IgD-negative memory B cell (primary cell): Measurements from ENCODE around the gene GPR119. TPM values are rescaled to one million over a fixed set of nuclear protein-coding genes. Genes with fewer than 3 reads are reported as not detected.
"Not testable (repeated sequence)": the region's sequence is repeated elsewhere in the genome, so short reads cannot be mapped to it uniquely, and the experiment has no call there.

Experiments used
- H3K27ac Mint-ChIP-seq, 3 donors: one replicate each; pipeline ENCODE4 v1.8.0; 2020 to 2022; ENCODE audit warnings: mild to moderate bottlenecking in 3 of 3, mixed read lengths in 3 of 3, moderate library complexity in 1 of 3
- H3K27me3 Mint-ChIP-seq: one replicate; pipeline ENCODE4 v1.8.0; 2021; ENCODE audit warnings: mixed read lengths
- H3K36me3 Mint-ChIP-seq: one replicate; pipeline ENCODE4 v1.8.0; 2020; ENCODE audit warnings: mild to moderate bottlenecking, mixed read lengths
- H3K4me1 Mint-ChIP-seq, 3 donors: one replicate each; pipeline ENCODE4 v1.8.0; 2020 to 2022; ENCODE audit warnings: mixed read lengths in 3 of 3, mild to moderate bottlenecking in 1 of 3
- H3K4me3 Mint-ChIP-seq, 4 donors: one replicate each; pipeline ENCODE4 v1.8.0; 2020 to 2022; ENCODE audit warnings: mild to moderate bottlenecking in 4 of 4, mixed read lengths in 4 of 4, moderate library complexity in 3 of 4
- H3K9me3 Mint-ChIP-seq, 3 donors: one replicate each; pipeline ENCODE4 v1.8.0; 2020 to 2021; ENCODE audit warnings: mixed read lengths in 3 of 3, mild to moderate bottlenecking in 1 of 3
- polyA plus RNA-seq: library from polyadenylated mRNA; unstranded; fragments of 300-500 nt; fragmentation: Illumina TruSeq; gene quantifications from one replicate; pipeline ENCODE4 v1.2.3, GENCODE V29; 2021

Gene GPR119
- polyA plus RNA-seq, 1 donor from 2014 or later: not detected

DNA sequence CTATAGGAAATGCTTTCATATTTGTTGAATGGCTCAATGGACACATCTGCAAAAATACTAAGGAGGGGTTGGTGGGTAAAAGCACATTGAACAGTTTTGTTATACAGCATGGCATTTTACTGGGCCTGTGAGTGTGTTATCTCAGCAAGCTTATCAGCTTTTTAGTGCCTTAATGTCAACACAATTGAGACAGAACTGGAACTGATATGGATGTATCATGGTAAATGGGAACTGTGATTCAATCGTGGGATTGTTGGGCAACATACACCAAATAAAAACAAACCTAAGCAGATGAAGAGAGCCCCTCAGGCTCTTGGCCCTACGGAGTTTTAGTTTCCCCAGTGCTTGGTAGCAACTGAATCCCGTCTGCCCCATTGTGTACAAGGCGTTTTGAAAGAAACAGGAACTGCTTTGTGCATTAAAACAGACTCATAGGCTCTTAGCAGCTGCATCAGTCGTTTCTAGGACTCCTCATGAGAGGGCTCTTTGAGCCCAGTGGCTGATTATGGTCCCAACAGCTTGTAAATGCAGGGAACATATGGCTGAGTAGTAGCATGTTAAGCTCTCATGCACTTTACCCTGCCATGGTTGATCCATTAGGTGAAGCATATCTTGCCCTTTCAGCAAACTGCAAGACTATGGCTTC lies 7.3 kb downstream of the GPR119 start:
- Mint-ChIP-seq H3K9me3 (no peaks in the 10 kb centered on the region), H3K36me3 (no peaks in the 10 kb centered on the region), H3K4me1 (no peaks in the 10 kb centered on the region), H3K4me3 (no peak overlapping the region), H3K27me3 (no peaks in the 10 kb centered on the region), H3K27ac (no peak overlapping the region)

DNA sequence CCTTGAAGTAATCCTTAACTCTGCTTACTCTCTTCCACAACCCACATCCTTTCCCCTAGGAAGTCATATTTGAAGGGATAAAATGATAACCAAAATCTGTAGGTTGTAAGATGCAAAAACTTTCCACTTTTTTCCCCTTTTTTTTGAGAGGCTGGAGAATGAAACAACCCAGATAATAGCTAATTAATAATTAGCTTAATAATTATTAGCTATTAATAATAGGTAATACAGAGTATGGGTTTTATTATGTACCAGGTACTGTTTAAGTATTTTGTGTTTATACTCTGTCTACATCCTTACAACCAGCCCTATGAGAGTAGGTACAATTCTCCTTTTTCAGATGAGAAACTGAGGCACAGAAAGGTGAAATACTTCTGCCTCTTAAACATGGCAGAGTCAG lies 9.4 kb downstream of the GPR119 start:
- Mint-ChIP-seq H3K27me3 (no peaks in the 10 kb centered on the region), H3K4me1 (no peaks in the 10 kb centered on the region), H3K27ac (no peak overlapping the region), H3K36me3 (no peaks in the 10 kb centered on the region), H3K4me3 (no peak overlapping the region), H3K9me3 (no peaks in the 10 kb centered on the region)

DNA sequence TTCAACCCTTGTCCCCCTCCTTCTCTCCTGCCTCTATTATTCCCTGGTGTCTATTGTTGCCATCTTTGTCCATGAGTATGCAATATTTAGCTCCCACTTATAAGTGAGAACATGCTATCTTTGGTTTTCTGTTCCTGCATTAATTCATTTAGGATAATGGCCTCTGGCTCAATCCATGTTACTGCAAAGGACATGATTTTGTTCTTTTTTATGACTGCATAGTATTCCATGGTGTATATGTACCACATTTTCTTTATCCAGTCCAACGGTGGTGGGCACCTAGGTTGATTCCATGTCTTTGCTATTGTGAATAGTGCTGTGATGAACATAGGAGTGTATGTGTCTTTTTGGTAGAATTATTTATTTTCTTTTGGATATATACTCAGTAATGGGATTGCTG lies 33.4 kb downstream of the GPR119 start:
- H3K27ac Mint-ChIP-seq, H3K27me3 Mint-ChIP-seq, H3K4me3 Mint-ChIP-seq, H3K9me3 Mint-ChIP-seq, H3K4me1 Mint-ChIP-seq, H3K36me3 Mint-ChIP-seq: not testable (repeated sequence)

DNA sequence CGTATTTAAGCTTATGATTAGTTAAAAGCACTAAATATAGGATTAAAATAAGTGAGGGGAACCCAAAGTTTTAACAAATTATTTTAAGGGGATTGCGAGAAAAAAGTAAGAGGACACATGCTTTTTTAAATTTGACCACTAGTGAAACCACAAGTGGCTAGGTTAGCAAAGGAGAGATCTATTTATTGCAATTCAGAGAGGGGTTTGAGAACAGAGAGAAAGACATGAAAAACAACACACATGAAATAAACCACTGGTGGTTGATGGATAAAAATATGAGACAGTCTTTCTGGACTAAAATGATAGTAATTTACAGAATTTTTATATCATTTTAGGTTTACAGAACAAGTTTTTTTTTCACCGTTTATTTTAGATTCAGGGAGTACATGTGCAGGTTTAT lies 33.9 kb downstream of the GPR119 start:
- Mint-ChIP-seq H3K4me1 (no peaks in the 10 kb centered on the region), H3K27me3 (no peaks in the 10 kb centered on the region), H3K36me3 (peaks cover 1% of the 10 kb centered on the region), H3K27ac (no peak overlapping the region), H3K9me3 (peaks cover 0 to 4% (median 0%) of the 10 kb centered on the region in 3 donors), H3K4me3 (no peak overlapping the region)

- no peaks in the 10 kb centered on the region for H3K27me3 Mint-ChIP-seq
- H3K36me3 Mint-ChIP-seq: no peaks in the 10 kb centered on the region
- H3K4me3 Mint-ChIP-seq: no peak overlapping the region
- H3K27ac Mint-ChIP-seq: no peak overlapping the region
- no peaks in the 10 kb centered on the region for H3K9me3 Mint-ChIP-seq
- H3K4me1 Mint-ChIP-seq: no peaks in the 10 kb centered on the region
Measured at GRCh38 chrX:130347321-130347720, 38.2 kb downstream of the GPR119 start.

DNA sequence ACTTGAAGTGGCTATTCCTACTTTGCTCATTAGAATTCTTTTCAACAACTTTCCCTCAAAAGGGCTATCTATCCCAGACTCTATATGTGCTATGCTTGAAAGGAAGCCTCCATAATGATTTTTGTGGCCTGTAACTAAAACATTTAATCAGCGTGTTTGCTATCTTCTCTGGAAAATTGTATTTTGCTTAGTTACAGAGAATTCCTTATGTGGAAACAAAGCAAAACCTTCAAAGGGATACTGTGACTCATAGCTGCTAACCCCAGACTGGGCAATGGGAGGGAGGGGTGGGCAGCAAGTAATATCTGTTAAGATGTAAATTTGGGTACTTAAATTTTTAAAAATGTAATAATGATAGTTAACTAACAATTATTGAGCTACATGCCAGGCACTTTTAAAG lies 42.1 kb downstream of the GPR119 start:
- Mint-ChIP-seq H3K27ac (no peak overlapping the region), H3K9me3 (no peaks in the 10 kb centered on the region), H3K36me3 (no peaks in the 10 kb centered on the region), H3K27me3 (no peaks in the 10 kb centered on the region), H3K4me3 (no peak overlapping the region), H3K4me1 (peaks cover 0 to 10% (median 6%) of the 10 kb centered on the region in 3 donors)

GRCh38 chrX:130340271-130340670 lies 45.2 kb downstream of the GPR119 start:
- H3K4me3 Mint-ChIP-seq: peak overlapping the region; percentile 91 to 98 (median 94)

GRCh38 chrX:130339408-130340222 lies 45.9 kb downstream of the GPR119 start, which contains the start of gene SLC25A14:
SLC25A14 (plus strand) TSS chrX:130339919; CDS start chrX:130340279, 360 bp downstream.
- Mint-ChIP-seq H3K36me3 (no peaks in the 10 kb centered on the region), H3K27me3 (peaks cover 2% of the 10 kb centered on the region), H3K4me3 (peak within 1 kb of the TSS; percentile 91 to 98 (median 94)), H3K4me1 (peaks cover 0 to 10% (median 6%) of the 10 kb centered on the region in 3 donors), H3K9me3 (no peaks in the 10 kb centered on the region), H3K27ac (peak within 1 kb of the TSS; percentile 81 to 97 (median 88))

More at GRCh38 chrX:130340271-130340670, 45.2 kb downstream of the GPR119 start:
- H3K36me3 Mint-ChIP-seq: no peaks in the 10 kb centered on the region
- H3K9me3 Mint-ChIP-seq: no peaks in the 10 kb centered on the region
- H3K27ac Mint-ChIP-seq: peak overlapping the region; percentile 81 to 97 (median 83)
- H3K4me1 Mint-ChIP-seq: peaks cover 0 to 10% (median 6%) of the 10 kb centered on the region in 3 donors
- H3K27me3 Mint-ChIP-seq: peaks cover 1% of the 10 kb centered on the region

GRCh38 chrX:130338869-130339268 lies 46.6 kb downstream of the GPR119 start:
- not testable (repeated sequence) for H3K27me3 Mint-ChIP-seq, H3K9me3 Mint-ChIP-seq, H3K36me3 Mint-ChIP-seq, H3K27ac Mint-ChIP-seq
- peak overlapping the region; percentile 91 to 98 (median 94) for H3K4me3 Mint-ChIP-seq
- H3K4me1 Mint-ChIP-seq: peaks cover 0 to 10% (median 6%) of the 10 kb centered on the region in 3 donors

DNA sequence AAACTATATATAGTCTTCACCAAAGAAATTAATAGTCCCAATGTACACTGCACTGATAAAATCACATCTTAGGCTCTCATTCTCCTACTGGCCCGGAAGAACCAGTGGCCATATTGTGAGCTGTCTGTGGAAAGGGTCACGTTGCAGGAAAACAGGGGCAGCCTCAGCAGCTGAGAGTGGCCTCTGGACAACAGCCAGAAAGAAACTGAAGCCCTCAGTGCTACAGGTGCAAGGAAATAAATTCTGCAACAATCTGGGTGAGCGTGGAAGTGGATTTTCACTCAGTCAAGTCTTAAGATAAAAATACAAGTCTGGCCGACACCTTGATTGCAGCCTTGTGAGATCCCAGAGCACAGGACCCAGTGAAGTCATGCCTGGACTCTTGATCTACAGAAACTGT lies 48.9 kb downstream of the GPR119 start:
- Mint-ChIP-seq H3K9me3 (no peaks in the 10 kb centered on the region), H3K4me1 (peaks cover 0 to 10% (median 6%) of the 10 kb centered on the region in 3 donors), H3K4me3 (no peak overlapping the region), H3K27me3 (peaks cover 2% of the 10 kb centered on the region), H3K36me3 (no peaks in the 10 kb centered on the region), H3K27ac (no peak overlapping the region)

Other genes starting within 250 kb of the GPR119 start
- gene AIFM1, start 219.8 kb downstream of the GPR119 start, polyA plus RNA-seq: 26.2 TPM
- gene RAB33A, start 213.7 kb downstream of the GPR119 start, polyA plus RNA-seq: 11.3 TPM
- 1.9 TPM for gene ZNF280C, start 116.8 kb downstream of the GPR119 start, polyA plus RNA-seq
- gene SLC25A14, start 45.8 kb downstream of the GPR119 start, polyA plus RNA-seq: 6.7 TPM
- 22.7 TPM for gene RBMX2, start 16.3 kb upstream of the GPR119 start, polyA plus RNA-seq